Measurements from ENCODE around the gene GPSM3.
A peak's percentile ranks its signal among the peaks of the same experiment; 100 is the strongest.

Gene GPSM3, protein sequence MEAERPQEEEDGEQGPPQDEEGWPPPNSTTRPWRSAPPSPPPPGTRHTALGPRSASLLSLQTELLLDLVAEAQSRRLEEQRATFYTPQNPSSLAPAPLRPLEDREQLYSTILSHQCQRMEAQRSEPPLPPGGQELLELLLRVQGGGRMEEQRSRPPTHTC

DNA sequence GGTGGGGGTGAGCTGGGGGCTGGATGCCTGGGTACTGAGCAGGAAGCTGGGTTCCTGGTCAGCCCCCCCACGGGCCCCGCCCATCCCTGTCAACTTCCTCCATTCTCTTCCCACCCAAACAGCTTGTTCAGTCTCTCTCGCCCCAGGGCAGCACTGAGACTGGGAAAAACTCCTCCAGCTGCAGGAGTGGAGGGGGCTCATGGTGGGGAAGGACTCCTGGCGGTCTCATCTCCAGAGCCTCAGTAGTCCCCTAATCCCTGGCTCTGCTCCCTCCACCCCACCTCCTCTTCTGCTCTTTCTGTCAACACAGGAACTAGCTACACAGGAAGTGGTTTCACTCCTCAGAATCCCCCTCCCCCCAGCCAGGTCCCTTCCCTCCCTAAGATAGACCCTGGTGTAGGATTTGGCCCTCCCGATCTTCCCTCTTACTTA lies at the start of gene GPSM3:
Gene GPSM3 (minus strand): TSS at position 36 of the 432 bp plus-strand sequence. CDS start 130 bp downstream, outside the sequence.
- H3K4me3 ChIP-seq (ENCODE audit: severe bottlenecking): no peak within 1 kb of the TSS
- H3K27me3 ChIP-seq (ENCODE audit: insufficient read depth, poor library complexity, severe bottlenecking): no peaks in the 10 kb centered on the region
- TF ChIP-seq, protein P1, sequence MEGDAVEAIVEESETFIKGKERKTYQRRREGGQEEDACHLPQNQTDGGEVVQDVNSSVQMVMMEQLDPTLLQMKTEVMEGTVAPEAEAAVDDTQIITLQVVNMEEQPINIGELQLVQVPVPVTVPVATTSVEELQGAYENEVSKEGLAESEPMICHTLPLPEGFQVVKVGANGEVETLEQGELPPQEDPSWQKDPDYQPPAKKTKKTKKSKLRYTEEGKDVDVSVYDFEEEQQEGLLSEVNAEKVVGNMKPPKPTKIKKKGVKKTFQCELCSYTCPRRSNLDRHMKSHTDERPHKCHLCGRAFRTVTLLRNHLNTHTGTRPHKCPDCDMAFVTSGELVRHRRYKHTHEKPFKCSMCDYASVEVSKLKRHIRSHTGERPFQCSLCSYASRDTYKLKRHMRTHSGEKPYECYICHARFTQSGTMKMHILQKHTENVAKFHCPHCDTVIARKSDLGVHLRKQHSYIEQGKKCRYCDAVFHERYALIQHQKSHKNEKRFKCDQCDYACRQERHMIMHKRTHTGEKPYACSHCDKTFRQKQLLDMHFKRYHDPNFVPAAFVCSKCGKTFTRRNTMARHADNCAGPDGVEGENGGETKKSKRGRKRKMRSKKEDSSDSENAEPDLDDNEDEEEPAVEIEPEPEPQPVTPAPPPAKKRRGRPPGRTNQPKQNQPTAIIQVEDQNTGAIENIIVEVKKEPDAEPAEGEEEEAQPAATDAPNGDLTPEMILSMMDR (IDR thresholded peaks at IDR 0.05; ENCODE audit: poor library complexity, severe bottlenecking): no peak
- peak within 1 kb of the TSS; percentile 81 for H3K27ac ChIP-seq (ENCODE audit: poor library complexity, severe bottlenecking)
- H3K36me3 ChIP-seq (ENCODE audit: low read depth): peaks cover 7% of the 10 kb centered on the region
- no peaks in the 10 kb centered on the region for H3K9me3 ChIP-seq (ENCODE audit: severe bottlenecking)
- H3K4me1 ChIP-seq (ENCODE audit: insufficient read depth, poor library complexity, severe bottlenecking): peaks cover 11% of the 10 kb centered on the region
- DNase-seq (ENCODE audit: low spot score) (no peak), ATAC-seq (ENCODE audit: low read depth) (no peak)

DNA sequence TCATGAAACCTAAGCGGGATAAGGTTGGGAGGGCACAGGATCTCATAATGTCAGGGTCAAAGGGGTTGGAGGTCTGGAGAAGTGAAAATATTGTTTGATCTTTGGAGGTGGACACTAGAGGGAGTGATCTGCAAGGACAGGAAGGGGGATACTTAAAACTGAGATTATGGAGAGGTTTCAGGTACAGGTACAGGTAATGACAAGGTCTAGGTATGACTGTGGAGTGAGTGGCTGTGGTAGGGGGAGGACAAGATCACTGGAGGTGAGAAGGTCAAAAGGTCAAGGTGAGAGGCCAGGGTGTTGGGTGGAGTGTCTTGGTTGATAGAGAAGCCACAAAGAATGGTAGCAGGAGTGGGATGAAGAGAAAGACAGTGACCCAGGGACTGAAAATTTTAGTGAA lies 48.2 kb upstream of the GPSM3 start:
- TF ChIP-seq, protein P1 (IDR thresholded peaks at IDR 0.05; ENCODE audit: poor library complexity, severe bottlenecking): peak; percentile 12
- Histone ChIP-seq H3K27me3 (ENCODE audit: insufficient read depth, poor library complexity, severe bottlenecking) (no peaks in the 10 kb centered on the region), H3K27ac (ENCODE audit: poor library complexity, severe bottlenecking) (no peak overlapping the region), H3K36me3 (ENCODE audit: low read depth) (no peaks in the 10 kb centered on the region), H3K4me3 (ENCODE audit: severe bottlenecking) (no peak overlapping the region), H3K4me1 (ENCODE audit: insufficient read depth, poor library complexity, severe bottlenecking) (no peaks in the 10 kb centered on the region), H3K9me3 (ENCODE audit: severe bottlenecking) (no peaks in the 10 kb centered on the region)
- ATAC-seq (ENCODE audit: low read depth): no peak
- no peak for DNase-seq (ENCODE audit: low spot score)

DNA sequence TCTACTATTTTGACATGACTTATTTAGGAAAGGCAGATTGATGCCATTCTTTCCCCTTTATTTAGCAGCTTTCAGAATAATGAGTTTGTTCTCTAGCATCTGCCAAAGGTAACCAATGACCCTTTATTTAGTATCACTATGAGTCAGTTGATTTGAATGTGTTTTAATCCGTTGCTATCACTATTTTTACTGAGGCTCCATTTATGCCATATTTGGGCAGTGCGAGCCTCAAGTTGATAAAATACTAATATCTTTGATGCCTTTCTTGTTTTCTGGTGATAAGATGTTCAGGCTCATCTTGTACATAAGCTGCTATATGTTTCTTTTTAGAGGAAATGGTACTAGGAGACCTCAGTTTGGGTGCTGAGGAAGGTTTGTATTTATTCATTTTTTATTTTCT lies 47.0 kb upstream of the GPSM3 start:
- Histone ChIP-seq H3K4me3 (ENCODE audit: severe bottlenecking) (no peak overlapping the region), H3K27me3 (ENCODE audit: insufficient read depth, poor library complexity, severe bottlenecking) (no peaks in the 10 kb centered on the region), H3K4me1 (ENCODE audit: insufficient read depth, poor library complexity, severe bottlenecking) (no peaks in the 10 kb centered on the region), H3K9me3 (ENCODE audit: severe bottlenecking) (no peaks in the 10 kb centered on the region), H3K27ac (ENCODE audit: poor library complexity, severe bottlenecking) (no peak overlapping the region), H3K36me3 (ENCODE audit: low read depth) (no peaks in the 10 kb centered on the region)
- ATAC-seq (ENCODE audit: low read depth) (no peak), DNase-seq (ENCODE audit: low spot score) (no peak)
- TF ChIP-seq, protein P1 (IDR thresholded peaks at IDR 0.05; ENCODE audit: poor library complexity, severe bottlenecking): no peak

DNA sequence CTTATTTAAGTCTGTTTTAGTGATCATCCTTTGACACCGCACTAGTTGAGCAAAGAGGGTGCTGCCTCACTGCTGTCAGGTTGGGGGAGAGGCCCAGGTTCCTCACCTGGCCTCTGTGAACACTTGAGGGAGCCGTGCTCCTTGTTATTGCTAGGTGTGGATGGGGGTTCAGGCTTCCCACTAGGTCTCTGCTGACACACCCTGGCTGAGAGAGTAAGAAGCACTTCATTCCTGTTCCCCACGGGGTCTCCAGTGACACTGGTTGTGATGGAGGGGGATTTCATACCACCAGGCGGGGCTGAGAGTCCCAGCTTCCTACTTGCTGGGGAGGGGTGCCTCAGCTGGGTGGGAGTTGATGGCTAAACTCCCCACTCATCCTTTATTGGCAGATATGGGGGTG lies 42.5 kb upstream of the GPSM3 start:
- Histone ChIP-seq H3K27me3 (ENCODE audit: insufficient read depth, poor library complexity, severe bottlenecking) (no peaks in the 10 kb centered on the region), H3K36me3 (ENCODE audit: low read depth) (no peaks in the 10 kb centered on the region), H3K9me3 (ENCODE audit: severe bottlenecking) (no peaks in the 10 kb centered on the region), H3K27ac (ENCODE audit: poor library complexity, severe bottlenecking) (no peak overlapping the region), H3K4me1 (ENCODE audit: insufficient read depth, poor library complexity, severe bottlenecking) (no peaks in the 10 kb centered on the region), H3K4me3 (ENCODE audit: severe bottlenecking) (no peak overlapping the region)
- no peak for DNase-seq (ENCODE audit: low spot score)
- TF ChIP-seq, protein P1 (IDR thresholded peaks at IDR 0.05; ENCODE audit: poor library complexity, severe bottlenecking): peak; percentile 33
- no peak for ATAC-seq (ENCODE audit: low read depth)

DNA sequence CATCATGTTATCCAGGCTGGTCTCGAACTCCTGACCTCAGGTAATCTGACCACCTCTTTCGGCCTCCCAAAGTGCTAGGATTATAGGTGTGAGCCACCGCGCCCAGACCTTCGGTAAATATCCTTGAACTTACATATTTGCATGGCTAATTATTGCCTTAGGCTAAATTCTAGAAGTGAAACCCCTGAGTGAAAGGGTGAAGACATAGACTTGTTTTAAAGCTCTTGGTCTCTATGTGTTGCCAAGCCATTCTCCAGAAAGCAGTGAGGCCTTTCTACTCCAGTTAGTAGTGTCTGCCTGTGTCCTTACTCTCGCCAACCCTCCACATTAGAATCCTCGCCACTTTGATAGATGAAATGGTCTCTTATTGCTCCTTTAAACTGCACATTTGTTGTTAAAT lies 34.0 kb upstream of the GPSM3 start:
- Histone ChIP-seq H3K36me3 (ENCODE audit: low read depth) (no peaks in the 10 kb centered on the region), H3K4me3 (ENCODE audit: severe bottlenecking) (no peak overlapping the region), H3K4me1 (ENCODE audit: insufficient read depth, poor library complexity, severe bottlenecking) (no peaks in the 10 kb centered on the region), H3K9me3 (ENCODE audit: severe bottlenecking) (no peaks in the 10 kb centered on the region), H3K27ac (ENCODE audit: poor library complexity, severe bottlenecking) (no peak overlapping the region), H3K27me3 (ENCODE audit: insufficient read depth, poor library complexity, severe bottlenecking) (no peaks in the 10 kb centered on the region)
- TF ChIP-seq, protein P1 (IDR thresholded peaks at IDR 0.05; ENCODE audit: poor library complexity, severe bottlenecking): no peak
- DNase-seq (ENCODE audit: low spot score) (no peak), ATAC-seq (ENCODE audit: low read depth) (no peak)

All from RWPE2 (cell line).